HEK293 (cell line): ENCODE results near the gene CTF1.

Source experiments
- BCL11B ChIP-seq: fragments of 450-650 bp; formaldehyde crosslinking; IDR thresholded peaks from 2 replicates; pipeline ENCODE4 v1.5.1; 2016; ENCODE audit warnings: low read depth, missing biosample characterization, missing genetic modification characterization
- GLI4 ChIP-seq: fragments of 450-650 bp; formaldehyde crosslinking; IDR thresholded peaks from 2 replicates; pipeline ENCODE4 v1.5.1; 2016; ENCODE audit warnings: missing biosample characterization, missing genetic modification characterization
- HOXC10 ChIP-seq: sonication (generic); formaldehyde crosslinking; IDR thresholded peaks from 2 replicates; pipeline ENCODE4 v1.8.1; 2023; ENCODE audit warnings: mild to moderate bottlenecking, missing genetic modification reagents
- MYNN ChIP-seq: fragments of 450-650 bp; formaldehyde crosslinking; IDR thresholded peaks from 2 replicates; pipeline ENCODE4 v1.5.1; 2016; ENCODE audit warnings: missing biosample characterization, missing genetic modification characterization, borderline replicate concordance
- OSR2 ChIP-seq: fragments of 450-650 bp; formaldehyde crosslinking; IDR thresholded peaks from 2 replicates; pipeline ENCODE4 v1.5.1; 2016; ENCODE audit warnings: missing biosample characterization, missing genetic modification characterization
- PRDM1 ChIP-seq: fragments of 450-650 bp; formaldehyde crosslinking; IDR thresholded peaks from 2 replicates; pipeline ENCODE4; 2016; ENCODE audit warnings: missing biosample characterization, missing genetic modification characterization
- REPIN1 ChIP-seq: fragments of 450-650 bp; formaldehyde crosslinking; IDR thresholded peaks from 2 replicates; pipeline ENCODE4 v1.5.1; 2017; ENCODE audit warnings: missing biosample characterization, missing genetic modification characterization, low read depth
- ZBTB21 ChIP-seq: fragments of 450-650 bp; formaldehyde crosslinking; IDR thresholded peaks from 2 replicates; pipeline ENCODE4 v1.5.1; 2017; ENCODE audit warnings: missing biosample characterization, missing genetic modification characterization
- ZEB2 ChIP-seq: fragments of 450-650 bp; formaldehyde crosslinking; IDR thresholded peaks from 2 replicates; pipeline ENCODE4 v1.5.1; 2016; ENCODE audit warnings: missing biosample characterization, missing genetic modification characterization
- ZIC2 ChIP-seq: fragments of 450-650 bp; formaldehyde crosslinking; IDR thresholded peaks from 2 replicates; pipeline ENCODE4 v1.5.1; 2016; ENCODE audit warnings: missing biosample characterization, missing genetic modification characterization
- ZNF132 ChIP-seq: fragments of 450-650 bp; formaldehyde crosslinking; IDR thresholded peaks from 2 replicates; pipeline ENCODE4 v1.5.1; 2017; ENCODE audit warnings: missing biosample characterization, missing genetic modification characterization, borderline replicate concordance
- ZNF169 ChIP-seq: fragments of 450-650 bp; formaldehyde crosslinking; IDR thresholded peaks from 2 replicates; pipeline ENCODE4 v1.5.1; 2016; ENCODE audit warnings: missing biosample characterization, missing genetic modification characterization
- ZNF175 ChIP-seq: fragments of 450-650 bp; formaldehyde crosslinking; IDR thresholded peaks from 2 replicates; pipeline ENCODE4 v1.5.1; 2016; ENCODE audit warnings: missing biosample characterization, missing genetic modification characterization
- ZNF211 ChIP-seq: fragments of 450-650 bp; formaldehyde crosslinking; IDR thresholded peaks from 2 replicates; pipeline ENCODE4 v1.5.1; 2016; ENCODE audit warnings: low read depth, missing biosample characterization, missing genetic modification characterization
- ZNF214 ChIP-seq: fragments of 450-650 bp; formaldehyde crosslinking; IDR thresholded peaks from 2 replicates; pipeline ENCODE4 v1.5.1; 2017; ENCODE audit warnings: missing biosample characterization, mild to moderate bottlenecking, missing genetic modification characterization, borderline replicate concordance
- ZNF221 ChIP-seq: fragments of 450-650 bp; formaldehyde crosslinking; IDR thresholded peaks from 2 replicates; pipeline ENCODE4 v1.5.1; 2017; ENCODE audit warnings: missing biosample characterization, missing genetic modification characterization, borderline replicate concordance
- ZNF23 ChIP-seq: fragments of 450-650 bp; formaldehyde crosslinking; IDR thresholded peaks from 2 replicates; pipeline ENCODE4 v1.5.1; 2016; ENCODE audit warnings: missing biosample characterization, missing genetic modification characterization, borderline replicate concordance
- ZNF239 ChIP-seq: fragments of 450-650 bp; formaldehyde crosslinking; IDR thresholded peaks from 2 replicates; pipeline ENCODE4 v1.5.1; 2016; ENCODE audit warnings: missing biosample characterization, missing genetic modification characterization
- ZNF248 ChIP-seq: fragments of 450-650 bp; formaldehyde crosslinking; IDR thresholded peaks from 2 replicates; pipeline ENCODE4 v1.5.1; 2017; ENCODE audit warnings: missing biosample characterization, missing genetic modification characterization
- ZNF266 ChIP-seq: fragments of 450-650 bp; formaldehyde crosslinking; IDR thresholded peaks from 2 replicates; pipeline ENCODE4 v1.5.1; 2016; ENCODE audit warnings: missing biosample characterization, missing genetic modification characterization, low read depth
- ZNF292 ChIP-seq: fragments of 450-650 bp; formaldehyde crosslinking; IDR thresholded peaks from 2 replicates; pipeline ENCODE4 v1.5.1; 2016; ENCODE audit warnings: low read depth, missing biosample characterization, missing genetic modification characterization, borderline replicate concordance
- ZNF350 ChIP-seq: fragments of 450-650 bp; formaldehyde crosslinking; IDR thresholded peaks from 2 replicates; pipeline ENCODE4 v1.5.0; 2017; ENCODE audit warnings: missing biosample characterization, mild to moderate bottlenecking, missing genetic modification characterization
- ZNF423 ChIP-seq: fragments of 450-650 bp; formaldehyde crosslinking; IDR thresholded peaks from 2 replicates; pipeline ENCODE4 v1.5.1; 2016; ENCODE audit warnings: missing biosample characterization, missing genetic modification characterization
- ZNF510 ChIP-seq: fragments of 450-650 bp; formaldehyde crosslinking; IDR thresholded peaks from 2 replicates; pipeline ENCODE4 v1.5.1; 2018; ENCODE audit warnings: mild to moderate bottlenecking, missing genetic modification characterization, missing biosample characterization; ENCODE audit not compliant: insufficient replicate concordance
- ZNF521 ChIP-seq: fragments of 450-650 bp; formaldehyde crosslinking; IDR thresholded peaks from 2 replicates; pipeline ENCODE4 v1.5.1; 2017; ENCODE audit warnings: missing biosample characterization, mild to moderate bottlenecking, missing genetic modification characterization
- ZNF544 ChIP-seq: fragments of 450-650 bp; formaldehyde crosslinking; IDR thresholded peaks from 2 replicates; pipeline ENCODE4 v1.5.0; 2017; ENCODE audit warnings: missing biosample characterization, missing genetic modification characterization
- ZNF626 ChIP-seq: fragments of 450-650 bp; sonication (Bioruptor Pico); formaldehyde crosslinking; IDR thresholded peaks from 2 replicates; pipeline ENCODE4 v1.5.1; 2018; ENCODE audit warnings: missing biosample characterization, missing genetic modification characterization, inconsistent platforms
- ZNF658 ChIP-seq: fragments of 450-650 bp; formaldehyde crosslinking; IDR thresholded peaks from 2 replicates; pipeline ENCODE4; 2016; ENCODE audit warnings: missing biosample characterization, missing genetic modification characterization
- ZNF747 ChIP-seq: fragments of 450-650 bp; formaldehyde crosslinking; IDR thresholded peaks from 2 replicates; pipeline ENCODE4 v1.5.1; 2016; ENCODE audit warnings: missing biosample characterization, missing genetic modification characterization
- ZNF776 ChIP-seq: fragments of 450-650 bp; formaldehyde crosslinking; IDR thresholded peaks from 2 replicates; pipeline ENCODE4 v1.5.0; 2017; ENCODE audit warnings: missing biosample characterization, missing genetic modification characterization, borderline replicate concordance
- ZNF785 ChIP-seq: fragments of 450-650 bp; formaldehyde crosslinking; IDR thresholded peaks from 2 replicates; pipeline ENCODE4 v1.5.1; 2016; ENCODE audit warnings: missing biosample characterization, missing genetic modification characterization
- ZNF792 ChIP-seq: fragments of 450-650 bp; formaldehyde crosslinking; IDR thresholded peaks from 2 replicates; pipeline ENCODE4 v1.5.1; 2016; ENCODE audit warnings: missing biosample characterization, missing genetic modification characterization
- ZSCAN23 ChIP-seq: fragments of 450-650 bp; formaldehyde crosslinking; IDR thresholded peaks from 2 replicates; pipeline ENCODE4 v1.5.1; 2016; ENCODE audit warnings: missing biosample characterization, missing genetic modification characterization
- TF ChIP-seq, protein P1 (sequence below): fragments of 450-650 bp; formaldehyde crosslinking; IDR thresholded peaks from 2 replicates; pipeline ENCODE4 v1.5.1; 2016; ENCODE audit warnings: missing biosample characterization, missing genetic modification characterization
- TF ChIP-seq, protein P2 (sequence below): fragments of 450-650 bp; formaldehyde crosslinking; IDR thresholded peaks from 2 replicates; pipeline ENCODE4 v1.5.1; 2016; ENCODE audit warnings: missing biosample characterization, missing genetic modification characterization, low read depth
- TF ChIP-seq, protein P3 (sequence below): fragments of 450-650 bp; formaldehyde crosslinking; IDR thresholded peaks from 2 replicates; pipeline ENCODE4 v1.5.1; 2016; ENCODE audit warnings: missing biosample characterization, missing genetic modification characterization

CTF1 gene

DNA sequence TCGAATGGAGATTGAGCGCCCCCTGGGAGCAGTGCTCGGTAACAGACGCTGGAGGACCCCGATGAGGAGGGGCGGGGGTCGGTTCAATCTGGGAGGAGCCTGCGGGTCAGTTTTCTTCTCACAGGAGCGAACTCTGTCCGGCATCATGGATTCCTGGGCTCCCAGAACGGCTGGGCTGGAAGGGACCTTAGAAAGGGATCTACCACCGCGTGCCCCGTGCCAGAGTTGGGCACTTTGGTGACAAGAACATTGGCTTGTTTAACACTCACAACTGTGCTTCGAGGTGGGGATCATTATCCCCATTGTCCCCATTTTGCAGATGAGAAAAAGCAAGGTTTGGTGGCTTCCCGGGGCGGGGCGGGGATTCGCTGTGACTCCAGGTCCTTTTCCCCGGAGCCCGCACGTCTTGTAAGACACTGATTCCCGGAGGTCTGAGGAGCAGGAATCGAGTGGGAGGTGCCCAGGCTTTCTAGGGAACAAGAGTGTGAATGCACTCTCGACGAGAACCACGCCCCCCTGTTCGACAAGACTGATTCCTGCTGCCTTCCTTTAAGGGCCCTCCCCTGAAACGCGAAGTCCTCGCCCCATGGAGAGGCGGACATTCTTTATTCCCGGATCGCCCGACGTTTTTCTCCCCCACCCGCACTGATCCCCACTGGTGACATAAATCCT is 25.5 kb downstream of the CTF1 start (continued):
- TF ChIP-seq, protein P1, sequence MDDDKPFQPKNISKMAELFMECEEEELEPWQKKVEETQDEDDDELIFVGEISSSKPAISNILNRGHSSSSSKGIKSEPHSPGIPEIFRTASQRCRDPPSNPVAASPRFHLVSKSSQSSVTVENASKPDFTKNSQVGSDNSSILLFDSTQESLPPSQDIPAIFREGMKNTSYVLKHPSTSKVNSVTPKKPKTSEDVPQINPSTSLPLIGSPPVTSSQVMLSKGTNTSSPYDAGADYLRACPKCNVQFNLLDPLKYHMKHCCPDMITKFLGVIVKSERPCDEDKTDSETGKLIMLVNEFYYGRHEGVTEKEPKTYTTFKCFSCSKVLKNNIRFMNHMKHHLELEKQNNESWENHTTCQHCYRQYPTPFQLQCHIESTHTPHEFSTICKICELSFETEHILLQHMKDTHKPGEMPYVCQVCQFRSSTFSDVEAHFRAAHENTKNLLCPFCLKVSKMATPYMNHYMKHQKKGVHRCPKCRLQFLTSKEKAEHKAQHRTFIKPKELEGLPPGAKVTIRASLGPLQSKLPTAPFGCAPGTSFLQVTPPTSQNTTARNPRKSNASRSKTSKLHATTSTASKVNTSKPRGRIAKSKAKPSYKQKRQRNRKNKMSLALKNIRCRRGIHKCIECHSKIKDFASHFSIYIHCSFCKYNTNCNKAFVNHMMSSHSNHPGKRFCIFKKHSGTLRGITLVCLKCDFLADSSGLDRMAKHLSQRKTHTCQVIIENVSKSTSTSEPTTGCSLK (tag by site-specific recombination): no peak
- TF ChIP-seq ZBTB21 (tag by site-specific recombination) (no peak), ZNF214 (tag by site-specific recombination) (no peak), ZNF785 (peak; percentile 91; the same call in 1 of the 2 replicates), ZSCAN23 (tag by site-specific recombination) (0 out of 2 replicates have a peak, but pooled peaks have one; percentile 3), ZNF266 (tag by site-specific recombination) (no peak), ZNF132 (tag by site-specific recombination) (no peak), ZNF626 (tag by site-specific recombination) (no peak), ZNF169 (no peak), ZNF292 (tag by site-specific recombination) (no peak), ZNF544 (no peak), ZNF23 (no peak), PRDM1 (peak; percentile 95), ZNF776 (tag by site-specific recombination) (no peak), ZNF792 (tag by site-specific recombination) (no peak), REPIN1 (tag by site-specific recombination) (0 out of 2 replicates have a peak, but pooled peaks have one; percentile 19), GLI4 (tag by site-specific recombination) (no peak), ZNF175 (tag by site-specific recombination) (no peak), BCL11B (tag by site-specific recombination) (no peak), HOXC10 (no peak), ZNF239 (tag by site-specific recombination) (0 out of 2 replicates have a peak, but pooled peaks have one; percentile 27), ZNF350 (tag by site-specific recombination) (no peak), ZIC2 (tag by site-specific recombination) (no peak), ZNF747 (tag by site-specific recombination) (no peak), ZNF510 (tag by site-specific recombination) (no peak), ZNF248 (tag by site-specific recombination) (no peak), ZNF423 (tag by site-specific recombination) (no peak), ZNF211 (tag by site-specific recombination) (no peak), ZEB2 (no peak; the same call in 1 of the 2 replicates), ZNF521 (tag by site-specific recombination) (no peak), OSR2 (no peak), ZNF221 (tag by site-specific recombination) (no peak), MYNN (tag by site-specific recombination) (no peak), ZNF658 (no peak)
- TF ChIP-seq, protein P2, sequence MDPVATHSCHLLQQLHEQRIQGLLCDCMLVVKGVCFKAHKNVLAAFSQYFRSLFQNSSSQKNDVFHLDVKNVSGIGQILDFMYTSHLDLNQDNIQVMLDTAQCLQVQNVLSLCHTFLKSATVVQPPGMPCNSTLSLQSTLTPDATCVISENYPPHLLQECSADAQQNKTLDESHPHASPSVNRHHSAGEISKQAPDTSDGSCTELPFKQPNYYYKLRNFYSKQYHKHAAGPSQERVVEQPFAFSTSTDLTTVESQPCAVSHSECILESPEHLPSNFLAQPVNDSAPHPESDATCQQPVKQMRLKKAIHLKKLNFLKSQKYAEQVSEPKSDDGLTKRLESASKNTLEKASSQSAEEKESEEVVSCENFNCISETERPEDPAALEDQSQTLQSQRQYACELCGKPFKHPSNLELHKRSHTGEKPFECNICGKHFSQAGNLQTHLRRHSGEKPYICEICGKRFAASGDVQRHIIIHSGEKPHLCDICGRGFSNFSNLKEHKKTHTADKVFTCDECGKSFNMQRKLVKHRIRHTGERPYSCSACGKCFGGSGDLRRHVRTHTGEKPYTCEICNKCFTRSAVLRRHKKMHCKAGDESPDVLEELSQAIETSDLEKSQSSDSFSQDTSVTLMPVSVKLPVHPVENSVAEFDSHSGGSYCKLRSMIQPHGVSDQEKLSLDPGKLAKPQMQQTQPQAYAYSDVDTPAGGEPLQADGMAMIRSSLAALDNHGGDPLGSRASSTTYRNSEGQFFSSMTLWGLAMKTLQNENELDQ (tag by site-specific recombination): no peak
- TF ChIP-seq, protein P3, sequence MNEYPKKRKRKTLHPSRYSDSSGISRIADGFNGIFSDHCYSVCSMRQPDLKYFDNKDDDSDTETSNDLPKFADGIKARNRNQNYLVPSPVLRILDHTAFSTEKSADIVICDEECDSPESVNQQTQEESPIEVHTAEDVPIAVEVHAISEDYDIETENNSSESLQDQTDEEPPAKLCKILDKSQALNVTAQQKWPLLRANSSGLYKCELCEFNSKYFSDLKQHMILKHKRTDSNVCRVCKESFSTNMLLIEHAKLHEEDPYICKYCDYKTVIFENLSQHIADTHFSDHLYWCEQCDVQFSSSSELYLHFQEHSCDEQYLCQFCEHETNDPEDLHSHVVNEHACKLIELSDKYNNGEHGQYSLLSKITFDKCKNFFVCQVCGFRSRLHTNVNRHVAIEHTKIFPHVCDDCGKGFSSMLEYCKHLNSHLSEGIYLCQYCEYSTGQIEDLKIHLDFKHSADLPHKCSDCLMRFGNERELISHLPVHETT (tag by site-specific recombination): no peak
